ENCODE results near the gene TRPM3.

Gene TRPM3

DNA sequence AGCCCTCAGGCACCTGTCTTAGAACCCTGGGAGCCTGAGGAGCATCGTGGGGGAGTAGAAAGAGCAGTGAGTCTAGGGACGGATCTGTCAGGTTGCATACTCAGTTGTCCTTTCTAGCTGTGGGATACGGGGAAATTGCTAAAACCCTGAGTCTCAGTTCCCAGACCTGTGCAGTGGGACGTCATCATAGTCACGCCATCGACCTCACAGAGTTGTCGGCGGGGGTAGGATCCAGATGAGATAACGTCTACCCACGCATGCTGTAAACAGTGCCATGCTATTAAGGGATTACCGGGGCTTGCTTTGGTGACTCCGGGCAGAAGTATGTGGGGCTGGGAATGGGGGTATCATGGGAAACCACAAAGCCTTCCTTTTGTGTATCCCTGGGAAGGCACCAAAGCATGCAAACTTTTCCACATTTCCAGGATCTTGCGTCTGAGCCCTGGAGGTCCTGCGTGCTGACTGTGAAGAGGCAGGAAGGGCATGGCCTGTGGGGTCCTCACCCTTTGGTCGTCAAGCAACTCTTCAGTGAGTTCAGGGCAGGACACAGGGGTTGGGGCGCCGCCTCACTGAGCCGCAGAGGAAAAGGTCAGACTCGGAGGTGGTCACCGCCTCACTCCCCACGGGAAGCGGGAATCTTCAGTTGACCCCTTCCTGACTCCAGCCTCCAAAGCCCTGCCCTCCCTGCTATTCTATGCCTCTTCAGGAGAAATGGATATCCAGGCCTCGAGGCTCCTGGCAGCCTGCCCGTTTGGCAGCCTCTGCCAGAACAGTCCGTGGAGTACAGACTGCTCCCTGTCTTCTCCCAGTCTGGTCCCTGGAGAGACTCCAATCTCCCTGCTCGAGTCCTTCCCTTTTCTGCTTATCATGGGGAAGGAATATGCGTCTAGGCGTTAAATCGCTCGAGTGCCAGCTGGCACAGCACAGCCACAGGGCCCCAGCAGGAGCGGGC lies 520.1 kb downstream of the TRPM3 start:
- DNase-seq: peak; percentile 89

DNA sequence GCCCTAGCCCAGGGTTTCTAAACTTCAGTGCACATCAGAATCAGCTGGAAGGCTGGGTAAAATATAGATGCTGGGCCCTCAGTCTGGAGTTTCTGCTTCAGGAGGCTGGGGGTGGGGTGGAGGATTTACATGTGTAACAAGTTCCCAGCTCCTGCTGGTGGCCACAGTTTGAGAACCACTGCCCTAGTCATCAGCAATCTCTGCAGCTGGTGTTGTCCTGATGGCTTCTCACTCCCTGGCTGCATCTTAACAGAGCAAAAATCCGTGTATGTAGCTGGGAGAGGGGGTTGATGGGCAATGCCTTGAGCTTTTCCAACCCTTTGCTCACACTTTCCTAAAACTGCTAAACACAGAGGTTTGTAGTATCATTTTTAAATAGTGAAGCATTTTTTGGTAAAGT lies 520.9 kb downstream of the TRPM3 start:
- DNase-seq: peak; percentile 34

DNA sequence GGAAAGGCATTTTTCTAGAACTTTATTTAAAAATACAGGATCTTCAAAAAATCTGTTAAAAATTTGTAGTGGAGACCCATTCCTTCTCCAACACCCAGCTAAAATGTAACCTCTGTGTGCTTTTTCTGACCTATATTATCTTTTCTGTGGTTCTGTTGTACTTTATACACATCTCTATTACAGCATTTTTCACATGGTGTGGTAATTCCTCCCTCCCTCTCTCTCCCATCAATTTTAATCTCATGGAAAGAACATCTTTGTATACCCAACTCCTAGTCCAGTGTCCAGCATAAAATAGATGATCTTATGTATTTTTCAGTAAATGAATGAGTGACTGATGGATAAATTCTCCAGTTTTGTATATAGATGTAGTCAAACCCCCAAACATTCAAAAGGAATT lies 523.5 kb downstream of the TRPM3 start:
- no peak for DNase-seq

DNA sequence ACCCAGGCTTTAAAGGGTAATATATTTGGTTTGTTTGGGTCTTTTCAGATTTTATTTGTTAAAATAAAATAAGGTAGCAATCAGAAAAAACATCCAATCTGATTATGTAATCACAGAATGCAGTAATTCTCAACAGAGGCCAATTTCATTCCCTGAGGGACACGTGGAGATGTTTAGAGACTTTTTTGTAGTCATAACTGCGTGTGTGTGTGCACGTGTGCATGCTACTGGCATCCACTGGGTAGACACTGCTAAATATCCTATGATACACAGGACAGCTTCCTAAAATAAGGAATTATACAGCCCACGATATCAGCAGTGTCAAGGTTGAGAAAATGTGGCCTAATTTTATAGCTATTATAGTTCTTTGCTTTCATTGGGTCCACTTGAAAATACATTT lies 526.2 kb downstream of the TRPM3 start:
- DNase-seq: no peak

DNA sequence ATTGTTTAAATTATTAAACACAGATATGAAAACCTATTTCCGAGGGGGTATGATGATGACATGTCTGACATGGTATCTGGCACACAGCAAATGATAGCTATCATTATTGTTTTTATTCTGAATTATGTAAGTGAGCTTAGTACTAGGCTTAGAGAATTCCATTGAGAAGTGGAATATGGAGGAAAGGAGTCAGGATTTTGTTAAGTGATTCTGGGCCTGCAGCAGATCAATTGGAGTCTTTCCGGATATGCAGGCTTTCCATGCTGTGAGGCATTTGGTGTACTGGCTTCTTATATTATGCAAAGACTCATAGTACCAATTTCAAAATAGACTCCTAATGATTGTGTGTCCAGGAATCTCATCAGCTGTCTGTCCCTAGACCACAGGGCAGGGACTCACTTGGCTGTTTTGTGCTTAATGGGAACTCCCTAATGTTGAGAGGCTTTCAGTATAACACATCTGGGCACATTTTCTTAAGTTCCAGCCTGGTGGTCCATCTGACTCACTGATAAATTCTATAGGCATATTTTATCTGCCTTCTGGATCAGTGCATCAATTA lies 527.0 kb downstream of the TRPM3 start:
- no peak for DNase-seq

DNA sequence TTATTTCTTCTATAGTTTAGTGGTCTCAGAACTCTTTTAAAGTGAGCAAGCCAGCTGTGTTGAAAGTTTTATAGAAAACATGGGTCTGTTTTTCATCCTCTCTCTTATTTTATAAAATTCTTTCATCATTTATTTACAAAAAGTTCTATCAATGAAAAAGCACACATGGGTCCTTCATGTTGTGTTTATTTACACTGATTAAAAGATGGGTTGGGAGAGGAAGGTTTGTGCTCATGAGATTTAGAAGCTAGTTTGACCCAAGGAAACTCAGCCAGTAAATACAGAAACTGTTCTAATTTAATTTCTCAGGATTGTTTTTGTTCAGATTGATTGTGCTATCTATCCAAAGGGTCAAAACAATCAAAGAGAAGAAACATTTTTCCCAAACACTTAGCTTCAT lies 528.2 kb downstream of the TRPM3 start:
- DNase-seq: no peak

DNA sequence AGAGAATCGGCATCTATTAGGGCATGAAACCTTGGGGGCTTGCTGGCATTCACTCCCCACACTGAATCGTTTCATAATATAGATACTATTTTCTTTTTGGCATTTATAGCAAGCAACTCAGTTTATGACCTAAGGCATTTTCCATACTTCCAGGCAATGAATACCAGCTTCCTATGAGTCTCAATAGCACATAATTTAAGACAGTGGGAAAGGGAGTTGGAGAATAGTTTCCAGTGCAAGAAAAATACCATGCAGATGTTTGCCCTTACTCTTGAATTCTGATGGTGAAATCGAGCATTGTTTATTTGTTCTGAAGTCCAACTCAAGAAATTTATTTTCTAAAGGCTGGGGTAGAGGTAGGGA lies 531.1 kb downstream of the TRPM3 start:
- DNase-seq: no peak

DNA sequence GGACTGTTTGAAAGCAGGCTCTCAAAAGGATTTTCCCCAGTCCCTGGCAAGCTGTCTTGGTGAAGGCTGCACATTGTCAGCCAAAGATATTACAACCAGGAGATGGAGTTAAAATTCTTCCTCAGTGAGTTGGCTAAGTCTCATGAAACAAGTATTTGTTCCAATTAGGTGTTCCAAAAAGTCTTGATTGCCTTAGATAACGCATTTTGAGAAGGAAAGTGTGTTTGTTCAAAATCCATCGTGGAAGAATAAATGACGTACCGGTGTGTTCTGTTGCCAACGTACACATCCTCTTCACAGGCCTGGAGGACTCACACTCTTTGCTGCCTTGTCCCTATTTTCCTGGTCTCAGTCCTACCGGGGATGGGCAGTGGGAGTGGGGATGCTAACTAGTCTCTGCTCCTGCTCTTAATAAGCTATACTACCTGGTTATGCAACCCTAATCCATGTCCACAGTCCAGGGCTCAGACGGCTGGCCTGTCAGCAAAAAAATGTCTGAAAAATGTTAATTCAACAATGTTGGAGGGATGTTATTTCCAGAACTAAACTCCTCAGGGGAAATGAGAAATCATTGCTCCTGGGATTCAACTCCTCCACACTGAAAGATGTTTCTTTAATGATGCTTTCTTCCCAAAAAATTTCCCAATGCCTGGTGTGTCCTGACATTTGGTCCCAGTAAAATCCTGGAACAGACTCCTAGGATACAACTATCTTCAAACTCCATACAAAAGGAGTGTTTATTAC lies 531.7 kb downstream of the TRPM3 start:
- peak; percentile 36 for DNase-seq

DNA sequence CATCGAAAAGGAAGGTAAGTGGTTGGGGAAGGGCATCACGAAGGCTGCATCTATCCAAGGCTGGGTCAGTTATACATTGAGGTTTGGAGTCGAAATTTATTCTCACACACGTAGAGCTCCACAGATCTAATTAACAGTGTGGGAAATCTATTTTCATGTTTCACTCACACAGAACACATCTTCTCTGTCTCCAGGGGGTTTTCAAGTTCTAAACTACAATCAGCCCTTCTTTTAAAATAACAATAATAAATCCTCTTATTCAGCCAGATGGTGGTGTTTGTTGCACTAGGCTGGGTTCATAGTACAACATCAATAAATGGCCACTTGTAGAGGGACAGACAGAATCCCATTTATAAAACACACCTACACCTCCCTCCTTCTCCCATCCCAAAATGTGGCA lies 532.4 kb downstream of the TRPM3 start:
- no peak for DNase-seq

DNA sequence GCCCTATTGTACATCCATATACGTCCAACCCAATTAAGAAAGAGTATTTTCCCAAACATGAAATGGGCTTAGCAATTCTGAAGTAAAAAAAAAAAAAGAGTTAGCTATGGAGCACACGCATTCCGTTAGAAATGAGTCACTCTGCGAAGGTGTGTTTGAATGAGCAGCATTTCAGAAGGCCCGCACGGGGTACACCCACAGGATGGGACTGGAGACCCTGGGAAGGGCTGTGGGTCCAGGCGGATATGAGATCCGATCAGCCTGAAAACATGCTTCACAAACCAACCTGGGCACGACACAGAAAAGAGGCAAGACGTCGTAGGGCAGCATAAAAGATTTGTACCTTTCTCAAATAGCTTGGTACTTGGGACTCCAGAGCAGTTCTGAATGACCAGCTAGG lies 533.0 kb downstream of the TRPM3 start:
- DNase-seq: no peak

DNA sequence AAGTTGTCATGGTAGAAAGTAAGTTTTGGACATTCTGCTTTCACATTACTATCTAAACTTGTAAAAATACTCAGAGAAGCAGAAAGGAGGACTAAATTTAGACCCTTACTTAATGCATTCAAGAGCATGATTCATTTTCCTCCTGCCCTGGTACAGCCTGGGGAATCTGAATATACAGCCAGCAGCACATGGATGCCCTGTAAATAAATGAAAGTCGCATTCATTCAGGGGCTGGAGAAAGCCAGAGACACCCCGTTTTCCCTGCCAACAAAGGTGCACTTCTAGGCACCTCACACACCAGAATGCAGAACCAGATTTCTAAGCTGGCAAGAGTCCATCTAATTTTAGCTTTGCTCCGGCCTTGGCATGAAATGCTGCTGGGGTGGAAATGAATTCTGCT lies 534.2 kb downstream of the TRPM3 start:
- DNase-seq: peak; percentile 38

DNA sequence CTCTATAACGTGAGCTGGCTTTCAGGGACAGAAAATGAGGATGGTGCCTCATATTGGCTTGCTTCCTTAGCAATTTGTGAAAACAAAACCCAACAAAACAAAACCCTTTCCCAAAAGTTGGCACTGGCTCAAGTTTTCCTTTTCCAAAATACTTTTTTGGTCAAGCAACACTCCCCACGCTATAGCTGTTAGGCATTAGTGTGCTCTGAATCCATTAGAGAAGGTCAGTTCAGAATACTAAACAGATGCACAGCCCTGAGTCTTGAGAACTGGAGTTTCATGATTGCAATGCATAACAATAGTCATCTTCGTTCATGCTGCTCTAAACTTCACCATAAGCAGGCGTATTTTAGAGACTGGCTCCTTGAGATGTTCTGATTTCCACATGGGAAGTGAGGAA lies 534.9 kb downstream of the TRPM3 start:
- DNase-seq: no peak

DNA sequence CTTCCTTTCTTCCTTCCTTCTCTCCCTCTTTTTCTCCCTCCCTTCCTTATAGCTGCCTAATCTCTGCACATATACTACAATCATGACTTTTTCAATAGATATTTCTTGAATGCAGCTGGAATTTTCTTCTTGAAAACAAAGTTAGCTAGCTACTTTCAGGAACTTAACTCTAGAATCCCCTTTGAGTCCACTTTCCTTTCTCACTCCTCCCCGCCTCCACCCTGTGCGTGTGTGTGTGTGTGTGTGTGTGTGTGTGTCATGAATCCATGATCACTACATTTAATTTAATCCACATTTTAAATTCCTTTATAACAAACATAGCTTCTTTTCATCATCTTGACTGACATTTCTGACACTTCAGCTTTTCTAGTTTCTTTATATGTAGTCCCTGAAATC lies 539.5 kb downstream of the TRPM3 start:
- DNase-seq: no peak

DNA sequence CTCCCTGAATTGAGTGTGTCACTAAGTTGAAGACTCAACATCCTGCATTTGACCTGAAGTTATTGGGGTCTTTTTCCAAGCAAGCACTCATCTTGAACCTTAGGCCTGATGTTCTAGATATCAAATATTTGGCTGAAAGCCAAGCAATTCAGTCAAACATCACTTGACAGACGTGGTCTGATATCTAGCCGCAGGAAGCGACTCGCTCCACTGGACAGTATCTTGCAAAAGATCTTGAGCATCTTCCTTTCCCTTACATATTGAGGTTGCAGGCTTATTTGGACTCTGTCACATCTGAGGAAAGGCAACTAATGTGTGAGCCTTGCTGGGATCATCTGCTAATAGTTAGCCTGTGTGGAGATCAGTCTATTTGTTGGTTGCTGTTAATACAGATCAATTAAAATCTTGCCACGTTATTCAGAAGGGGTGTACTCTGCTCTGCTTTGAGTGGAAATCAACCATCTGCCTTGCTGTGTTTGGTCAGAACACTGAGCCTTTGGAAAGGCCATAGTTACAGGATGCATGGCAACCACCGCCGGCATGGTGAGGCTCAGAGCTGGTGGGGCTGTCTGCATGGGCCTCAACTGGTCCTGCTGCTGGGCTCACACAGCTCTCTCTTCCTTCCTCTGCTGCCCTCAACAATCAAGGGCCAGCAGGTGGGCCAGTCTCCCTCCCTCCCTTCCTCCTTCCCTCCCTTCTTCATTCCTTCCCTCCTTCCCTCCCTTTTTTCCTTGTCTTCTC lies 540.0 kb downstream of the TRPM3 start:
- no peak for DNase-seq

DNA sequence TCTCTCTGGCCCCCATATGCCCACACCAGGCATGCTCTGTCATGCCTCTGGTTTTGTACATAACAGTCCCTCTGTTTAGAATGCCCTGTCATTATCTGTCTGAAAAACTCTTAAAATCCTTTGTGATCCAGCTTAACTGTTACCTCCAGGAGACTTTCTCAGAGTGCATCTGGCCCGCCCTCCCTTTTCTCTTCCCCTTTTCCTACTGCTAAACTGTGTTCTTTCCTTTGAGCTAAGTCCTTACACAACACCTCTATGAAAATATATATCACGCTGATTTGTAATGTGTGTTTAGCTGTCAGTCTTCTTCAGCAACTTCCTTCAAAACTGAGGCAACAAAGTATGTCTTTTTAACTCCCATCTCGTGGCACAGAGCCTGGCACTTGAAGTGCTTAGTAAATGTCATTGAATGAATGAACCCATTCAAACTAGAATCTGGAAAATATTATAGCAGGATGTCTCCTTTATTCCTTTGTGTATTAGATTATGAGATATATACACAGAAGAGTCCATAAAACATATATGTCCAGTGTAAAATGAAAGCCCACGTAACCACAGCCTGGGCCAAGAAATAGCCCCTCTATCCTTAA lies 540.7 kb downstream of the TRPM3 start:
- no peak for DNase-seq

DNA sequence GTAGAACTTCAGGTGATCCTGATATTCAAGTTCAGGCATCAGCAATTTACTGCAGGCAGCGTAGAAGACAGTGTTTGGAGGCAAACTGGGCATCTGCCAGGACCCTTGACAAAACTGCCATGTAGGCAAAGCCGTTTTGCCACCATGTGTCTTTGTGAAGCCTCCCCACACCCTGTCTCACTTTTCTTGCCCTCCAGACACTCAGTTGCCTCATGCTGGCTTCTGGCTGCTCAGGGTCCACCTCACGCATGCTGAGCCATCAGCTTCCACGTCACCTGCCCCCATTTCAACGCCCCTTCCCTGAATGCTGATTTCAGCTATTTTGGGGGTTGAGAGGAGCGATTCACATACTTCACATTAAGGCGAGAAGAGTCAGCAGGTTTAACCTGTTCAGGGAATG lies 541.7 kb downstream of the TRPM3 start:
- DNase-seq: no peak

DNA sequence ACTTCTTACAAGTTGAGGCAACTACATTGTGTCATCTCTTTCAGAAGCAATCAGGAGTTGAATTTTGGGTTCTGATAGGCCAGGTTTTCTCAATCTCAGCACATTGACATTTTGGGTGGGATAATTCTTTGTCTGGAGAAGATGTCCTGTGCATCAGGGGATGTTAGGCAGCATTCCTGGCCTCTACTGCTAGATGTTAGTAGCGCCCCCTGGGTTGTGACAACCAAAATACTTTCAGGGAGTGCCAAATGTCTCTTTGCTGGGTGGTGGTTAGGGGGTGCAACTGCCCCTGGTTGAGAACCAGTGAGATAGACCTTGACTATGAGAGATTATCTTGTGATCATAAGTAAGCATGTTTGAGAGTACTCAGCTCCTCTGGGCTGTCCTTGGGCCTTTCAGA lies 542.7 kb downstream of the TRPM3 start:
- DNase-seq: no peak

DNA sequence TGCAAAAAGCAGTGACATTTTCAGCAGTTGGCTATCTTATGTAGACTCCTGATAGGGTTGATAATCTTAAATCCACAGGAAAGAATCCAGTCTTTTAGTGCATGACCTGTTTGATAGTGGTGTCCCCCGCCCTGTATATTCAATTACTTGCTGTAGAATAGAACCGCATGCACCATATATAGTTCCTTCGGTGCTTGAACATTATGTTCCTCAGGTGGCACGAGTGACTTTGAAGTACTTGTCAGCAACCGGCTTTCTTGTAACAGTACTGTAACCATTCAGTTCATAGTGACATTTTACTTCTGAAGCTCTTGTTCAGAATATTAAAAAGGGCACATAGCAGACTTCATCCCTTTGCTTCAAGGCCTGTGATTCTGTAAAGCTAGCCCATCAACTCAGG lies 543.8 kb downstream of the TRPM3 start:
- no peak for DNase-seq

DNA sequence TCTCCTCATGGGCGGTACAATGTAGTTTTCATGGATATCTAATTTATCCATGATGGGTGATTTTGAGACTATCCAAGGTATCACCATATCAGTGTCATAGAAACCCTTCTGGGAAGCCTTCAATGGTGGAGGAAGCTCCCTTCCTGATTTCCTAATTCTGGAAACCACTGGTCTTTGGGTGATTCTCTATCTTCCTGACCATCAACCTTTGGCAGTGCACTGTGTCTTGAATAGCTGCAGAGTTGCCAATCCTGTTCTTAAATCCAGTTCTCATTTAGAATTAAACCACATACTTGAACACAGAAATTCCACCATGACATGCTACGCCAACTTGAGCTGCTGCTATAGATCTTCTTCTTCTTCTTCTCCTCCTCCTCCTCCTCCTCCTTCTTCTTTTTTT lies 545.3 kb downstream of the TRPM3 start:
- no peak for DNase-seq

DNA sequence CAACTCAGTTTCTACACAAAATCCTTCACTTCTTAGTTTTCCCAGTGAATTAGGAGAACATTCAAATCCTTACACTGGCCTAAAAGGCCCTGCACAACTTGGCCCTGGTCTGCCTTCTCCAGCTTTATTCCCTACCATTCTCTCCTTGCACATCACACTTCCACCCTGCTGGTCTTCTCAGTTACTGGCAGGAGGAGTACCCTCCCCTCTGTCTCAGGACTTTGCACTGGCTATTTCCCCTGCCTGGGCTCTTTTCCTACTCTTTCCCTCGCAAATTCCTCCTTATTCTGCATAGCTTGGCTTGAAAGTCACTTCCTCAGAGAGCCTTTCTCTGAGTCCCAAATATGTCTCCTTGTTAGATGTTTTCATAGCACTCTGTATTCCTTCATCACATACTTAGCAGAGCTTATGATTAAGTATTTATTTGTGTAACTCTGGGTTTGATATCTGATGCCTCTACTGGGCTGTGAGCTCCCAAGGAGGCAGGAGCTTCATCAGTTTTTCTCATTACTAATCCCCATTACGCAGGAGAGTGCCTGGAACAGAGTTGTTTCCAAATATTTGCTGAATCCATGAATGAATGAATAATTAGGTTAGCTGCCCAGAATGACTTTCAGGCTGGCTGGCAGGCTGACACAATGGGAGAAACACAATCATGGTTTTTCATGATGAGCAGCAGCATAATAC lies 547.1 kb downstream of the TRPM3 start:
- peak; percentile 58 for DNase-seq

DNA sequence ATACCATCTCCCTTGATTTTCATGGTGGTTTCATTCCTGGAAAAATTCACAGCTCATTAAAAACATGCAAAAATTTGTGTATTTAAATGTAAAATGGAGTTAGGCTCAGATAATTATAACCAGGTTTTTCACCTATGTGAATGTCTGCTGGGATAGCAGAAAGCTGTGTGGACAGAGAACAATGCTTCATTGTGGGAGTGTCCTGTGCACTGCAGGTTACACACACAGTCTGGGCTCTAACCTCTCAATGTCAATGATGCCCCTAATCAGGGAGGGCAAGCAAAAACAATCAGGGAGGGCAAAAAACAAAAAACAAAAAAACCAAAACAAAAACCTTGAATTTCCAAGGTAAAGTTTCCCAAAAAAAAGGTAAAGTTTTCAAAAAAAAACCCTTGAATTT lies 548.1 kb downstream of the TRPM3 start:
- DNase-seq: no peak

DNA sequence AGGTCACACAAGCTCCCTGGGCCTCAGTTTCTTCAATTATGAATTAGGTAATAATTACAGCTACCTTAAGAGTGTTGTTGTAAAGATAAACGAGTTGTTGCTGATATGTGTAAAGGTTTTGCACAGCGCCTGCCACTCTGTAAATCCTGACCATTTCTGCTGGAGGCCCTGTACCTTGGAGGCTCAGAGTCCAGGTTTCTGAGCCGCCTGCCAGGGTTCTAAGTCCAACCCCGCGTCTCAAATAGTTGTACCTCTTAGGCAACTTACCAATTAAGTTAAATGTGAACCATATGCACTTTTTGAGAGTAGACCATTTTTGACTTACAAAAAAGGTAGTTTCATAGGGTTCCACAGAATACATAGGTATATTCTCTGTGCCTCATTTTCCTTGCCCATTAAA lies 550.2 kb downstream of the TRPM3 start:
- no peak for DNase-seq
